CD4-positive, alpha-beta T cell treated with Interleukin-15 for 1 hour (primary cell): ENCODE measurements around the gene EBF4.
"Not testable (repeated sequence)": the region's sequence is repeated elsewhere in the genome, so short reads cannot be mapped to it uniquely, and the experiment has no call there.

Experiments used
- DNase-seq: peaks from one replicate; pipeline ENCODE4 v3.0.0-alpha.2; 2020

Gene EBF4

DNA sequence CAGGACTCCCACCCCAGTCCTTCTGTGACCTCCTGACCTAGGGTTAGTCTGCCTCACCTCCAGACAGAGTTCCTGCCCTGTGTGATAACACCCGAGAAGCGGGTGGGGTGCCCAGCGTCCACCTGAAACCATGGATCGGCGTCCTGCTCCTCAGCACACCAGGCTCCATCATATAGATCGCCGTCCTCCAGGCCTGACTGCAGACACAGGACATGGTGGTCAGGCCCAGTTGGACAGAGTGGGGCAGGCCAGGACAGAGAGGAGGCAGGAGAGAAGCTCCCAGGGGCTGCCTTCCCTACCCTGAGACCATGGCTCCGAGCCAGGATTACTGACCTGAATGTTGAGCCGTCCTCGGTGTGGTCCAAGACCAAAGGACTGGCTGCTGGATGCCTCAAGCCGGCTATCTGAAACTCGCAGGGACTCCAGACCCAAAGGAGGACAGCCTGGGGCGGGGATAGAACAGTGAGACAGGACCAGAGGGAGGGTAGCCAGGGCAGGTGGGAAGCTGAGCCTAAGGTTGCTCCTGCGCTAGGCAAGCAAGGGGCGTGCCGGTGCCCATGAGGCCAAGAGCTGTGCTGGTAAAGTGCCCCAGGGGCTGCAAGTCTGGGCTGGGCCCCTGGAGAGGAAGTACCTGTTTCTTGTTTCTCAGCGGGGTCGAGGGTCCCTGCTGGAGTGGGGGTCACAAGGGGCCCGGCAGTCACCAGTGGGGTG, 105.7 kb downstream of the EBF4 start:
- DNase-seq, result no peak

DNA sequence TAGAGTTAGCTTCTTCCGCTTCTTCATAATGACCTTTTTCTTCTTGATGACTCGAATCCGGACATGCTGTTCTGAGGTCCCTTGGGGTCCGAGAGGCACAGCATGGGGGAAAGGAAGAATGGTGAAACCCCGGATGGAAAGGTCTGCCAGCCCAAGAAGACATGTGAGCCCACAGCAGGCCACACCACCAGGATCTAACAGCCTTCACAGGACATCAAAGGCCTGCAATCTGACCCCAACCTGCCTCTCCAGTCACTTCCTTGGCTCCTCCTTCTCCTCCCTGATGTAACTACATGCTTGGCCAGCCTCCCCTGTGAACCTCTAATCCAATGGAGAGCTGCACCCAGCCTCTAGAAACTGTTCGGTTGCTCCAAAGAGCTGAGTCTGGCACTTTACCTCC, 106.2 kb downstream of the EBF4 start:
- no peak for DNase-seq

DNA sequence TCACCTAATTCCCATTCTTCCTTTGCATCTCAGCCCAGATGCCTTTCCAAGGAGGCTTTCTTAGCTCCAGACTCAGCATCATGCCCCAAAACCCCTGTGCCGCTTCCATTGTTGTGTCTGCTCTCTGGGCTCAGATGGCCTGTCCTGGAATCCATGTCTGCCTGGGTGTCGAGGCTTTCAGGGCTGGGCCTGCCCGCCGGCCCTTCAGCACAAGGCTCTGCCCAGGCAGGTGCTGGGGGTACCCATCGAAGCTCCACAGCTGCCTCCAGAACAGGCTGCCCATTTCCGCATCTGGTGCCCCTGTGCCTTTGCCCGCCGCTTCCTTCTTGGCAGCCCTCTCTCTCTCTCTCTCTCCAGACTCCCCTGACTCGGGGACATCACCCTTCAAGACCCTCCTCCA, 106.7 kb downstream of the EBF4 start:
- no peak for DNase-seq

DNA sequence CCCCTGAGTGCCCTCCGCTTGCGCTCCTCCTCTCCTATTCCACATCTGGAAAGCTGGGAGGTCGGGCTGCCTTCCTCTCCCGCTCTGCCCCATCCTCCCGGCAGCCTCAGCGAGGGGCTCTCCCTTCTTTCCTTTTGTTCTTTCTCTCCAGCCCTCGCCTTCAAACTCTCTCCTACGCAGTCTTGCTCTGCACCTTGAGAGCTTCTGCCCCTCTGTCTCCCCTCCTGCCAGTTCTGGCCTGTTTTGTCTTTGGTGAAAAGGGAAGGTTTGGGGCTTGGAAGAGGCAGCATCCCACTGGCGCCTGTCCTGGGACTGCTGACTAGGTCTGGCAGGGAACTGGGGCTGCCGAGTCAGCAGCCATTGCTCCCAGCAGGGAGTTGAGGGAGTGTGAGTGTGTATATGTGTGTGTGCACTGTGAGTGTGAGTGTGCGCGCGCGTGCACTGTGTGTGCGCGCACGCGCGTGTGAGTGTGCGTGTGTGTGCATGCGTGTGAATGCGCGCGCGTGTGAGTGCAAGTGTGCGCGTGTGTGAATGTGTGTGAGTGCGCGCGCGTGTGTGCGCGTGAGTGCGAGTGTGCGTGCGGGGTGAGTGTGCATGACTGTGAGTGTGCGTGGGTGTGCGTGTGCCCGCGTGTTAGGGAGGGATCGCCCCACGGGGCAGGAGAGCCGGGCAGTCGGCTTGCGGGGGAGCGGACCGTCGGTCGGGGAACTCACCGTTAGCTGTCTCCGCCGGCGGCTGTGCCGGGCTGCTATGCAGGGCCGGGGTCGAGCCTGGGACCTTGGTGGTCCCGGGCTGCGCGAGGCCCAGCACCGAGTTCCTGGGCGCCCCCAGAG, 107.3 kb downstream of the EBF4 start:
- no peak for DNase-seq

DNA sequence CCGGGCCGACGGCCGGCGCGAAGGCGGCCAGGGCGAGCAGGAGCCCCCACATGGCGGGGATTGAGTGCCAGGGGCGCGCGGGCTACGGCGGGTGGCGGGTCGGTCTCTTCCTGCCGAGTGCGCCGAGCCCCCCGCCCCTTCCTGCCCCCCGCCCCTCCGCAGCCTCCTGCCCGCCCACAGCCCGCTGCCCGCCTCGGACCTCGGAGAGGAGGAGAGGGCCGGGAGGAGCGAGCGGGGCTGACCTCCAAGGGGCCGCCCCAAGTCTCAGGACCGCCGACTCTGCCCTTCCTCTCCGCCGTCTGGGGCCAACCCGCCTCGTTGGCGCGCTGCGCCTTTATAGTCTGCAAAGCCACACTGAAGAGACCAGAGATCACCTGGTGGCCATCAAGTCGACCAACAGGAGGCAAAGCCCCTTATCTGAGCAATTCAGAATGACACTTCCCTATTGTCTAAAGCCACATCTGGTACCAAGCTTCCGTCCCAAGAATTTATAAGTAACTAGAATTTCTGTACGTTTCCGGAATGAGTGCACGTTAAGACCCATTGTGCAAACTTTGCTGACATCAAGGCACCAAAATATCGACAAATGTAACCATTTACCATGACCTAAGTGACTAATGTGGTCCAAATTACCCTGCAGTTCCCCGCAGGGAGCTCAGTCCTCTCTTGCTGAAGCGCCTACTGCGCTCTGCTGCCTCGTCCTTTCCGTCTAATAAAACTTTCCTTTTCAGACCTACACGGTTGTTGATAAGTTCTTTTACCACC, 108.1 kb downstream of the EBF4 start, which contains the start of gene CPXM1:
TSS of gene CPXM1 (minus strand) at position 107 of the 765 bp plus-strand sequence. CDS start at position 52, 55 bp downstream.
- no peak for DNase-seq

DNA sequence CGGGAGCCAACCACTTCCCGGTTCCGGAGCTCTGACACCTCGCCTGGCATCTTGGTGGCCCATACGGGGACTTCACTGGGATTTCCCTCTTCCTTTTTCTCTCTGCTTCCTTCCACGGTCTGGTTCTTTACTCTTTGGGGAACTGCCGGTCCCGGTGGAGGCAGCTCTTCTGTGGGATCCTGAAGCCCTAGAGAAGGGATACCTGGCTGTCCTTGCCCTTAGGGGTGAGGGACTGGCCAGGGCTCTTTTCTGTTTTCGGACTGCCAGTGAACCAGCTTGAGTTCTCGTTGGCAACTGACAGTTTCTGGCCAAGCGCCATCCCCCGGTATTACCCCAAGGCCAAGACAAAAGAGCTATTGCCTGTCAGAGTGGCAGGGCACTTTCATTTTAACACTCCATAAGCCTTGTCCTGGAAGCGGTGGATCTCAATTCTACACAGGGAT, 108.7 kb downstream of the EBF4 start:
- no peak for DNase-seq

DNA sequence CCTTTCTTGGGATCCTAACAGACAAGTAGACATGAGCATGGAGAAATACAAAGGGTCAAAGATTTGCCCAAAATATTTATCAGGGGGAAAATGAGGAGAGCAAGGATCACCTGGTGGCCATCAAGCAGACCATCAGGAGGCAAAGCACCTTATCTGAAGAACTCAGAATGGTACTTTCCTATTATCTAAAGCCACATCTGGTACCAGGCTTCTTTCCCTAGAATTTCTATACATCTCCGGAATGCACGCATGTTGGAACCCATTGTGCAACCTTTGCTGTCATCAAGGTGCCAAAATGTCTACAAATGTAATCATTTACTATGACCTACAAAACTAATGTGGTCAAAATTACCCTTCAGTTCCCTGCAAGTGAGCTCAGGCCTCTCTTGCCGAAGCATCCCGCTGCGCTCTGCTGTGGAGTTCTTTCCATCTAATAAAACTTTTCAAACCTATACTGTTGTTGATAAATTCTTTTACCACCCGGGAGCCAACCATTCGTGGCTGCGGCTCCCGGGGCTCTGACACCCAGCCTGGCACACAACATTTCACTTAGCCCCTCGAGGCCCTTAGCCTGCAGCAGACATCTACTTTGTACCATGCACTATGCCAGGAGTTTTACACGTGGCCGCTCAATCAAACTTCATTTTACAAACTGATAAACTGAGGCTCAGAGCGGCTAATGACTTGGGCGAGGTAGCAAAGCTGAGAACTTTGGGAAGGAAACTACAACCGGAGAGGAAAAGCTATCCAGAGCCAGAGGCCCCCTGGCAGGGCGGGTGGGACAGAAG, 111.7 kb downstream of the EBF4 start:
- no peak for DNase-seq

DNA sequence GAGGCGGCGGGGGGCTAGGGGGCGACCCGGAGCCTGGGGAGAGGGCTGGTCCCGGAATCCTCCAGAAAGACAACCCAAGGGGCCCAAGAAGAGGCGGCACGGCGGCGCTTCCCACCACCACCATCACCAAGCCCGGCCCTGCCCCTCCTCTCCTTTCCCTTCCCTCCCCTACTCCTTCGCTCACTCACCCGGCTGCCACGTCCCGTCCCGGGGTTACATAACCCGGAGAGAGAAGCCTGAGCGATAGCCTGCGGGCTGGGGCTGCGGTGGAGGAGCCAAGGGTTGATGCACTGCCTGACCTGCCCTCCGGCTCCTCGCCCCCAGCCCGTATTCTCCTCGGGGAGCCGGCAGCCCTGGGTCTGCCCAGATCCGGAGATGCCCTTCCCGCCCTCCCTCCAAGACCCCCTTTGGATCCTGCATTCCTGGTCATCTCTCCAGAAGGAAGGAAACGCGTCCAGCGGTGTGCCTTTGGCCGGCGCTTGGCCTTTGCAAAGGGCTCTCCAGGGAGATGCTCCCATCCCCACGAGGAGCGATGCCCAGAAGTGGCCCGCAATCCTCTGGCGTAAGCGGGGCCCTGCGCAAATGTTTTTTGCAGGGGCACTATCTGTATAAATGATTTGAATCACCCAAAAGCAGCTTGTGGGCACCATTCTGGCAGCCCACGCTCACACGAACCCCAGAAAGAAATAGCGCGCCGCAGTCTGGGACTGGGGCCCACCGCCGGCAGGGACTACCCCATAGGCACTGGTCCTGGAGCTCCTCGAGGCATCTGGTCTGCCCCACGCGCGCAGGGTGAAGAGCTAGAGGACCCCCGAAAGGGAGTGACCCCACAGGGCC, 112.5 kb downstream of the EBF4 start:
- DNase-seq, result no peak

DNA sequence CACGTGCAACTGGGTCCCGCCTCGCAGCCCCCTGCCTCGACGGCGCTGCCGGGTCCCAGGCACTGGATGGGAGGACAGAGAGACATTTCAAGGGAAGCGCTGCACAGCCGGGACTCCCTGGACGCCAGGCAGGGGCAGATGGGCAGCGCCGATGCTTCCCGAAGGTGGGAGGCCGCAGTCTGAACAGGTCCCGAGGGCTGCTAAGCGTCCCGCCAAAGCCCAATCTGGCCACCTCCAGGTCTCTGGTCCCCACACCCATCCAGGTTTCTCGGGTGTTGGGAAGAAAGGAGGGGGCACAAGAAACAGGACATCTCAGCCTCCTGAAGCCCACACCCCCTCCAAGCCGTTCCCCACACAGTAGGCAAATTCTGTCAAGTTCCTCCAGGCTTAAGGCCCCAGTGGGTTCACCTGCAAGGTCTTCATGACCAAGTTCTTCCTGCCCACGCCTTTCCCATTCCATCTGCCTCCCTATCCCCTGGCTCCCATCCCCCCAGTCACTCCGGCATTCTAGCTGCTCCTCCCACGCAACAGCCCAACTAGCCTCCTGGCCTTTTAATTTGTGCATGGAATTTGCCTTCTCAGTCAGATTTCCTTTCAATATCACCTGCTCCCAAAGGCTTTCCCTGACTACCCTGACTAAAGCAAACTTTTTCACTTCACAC, 113.2 kb downstream of the EBF4 start:
- no peak for DNase-seq

DNA sequence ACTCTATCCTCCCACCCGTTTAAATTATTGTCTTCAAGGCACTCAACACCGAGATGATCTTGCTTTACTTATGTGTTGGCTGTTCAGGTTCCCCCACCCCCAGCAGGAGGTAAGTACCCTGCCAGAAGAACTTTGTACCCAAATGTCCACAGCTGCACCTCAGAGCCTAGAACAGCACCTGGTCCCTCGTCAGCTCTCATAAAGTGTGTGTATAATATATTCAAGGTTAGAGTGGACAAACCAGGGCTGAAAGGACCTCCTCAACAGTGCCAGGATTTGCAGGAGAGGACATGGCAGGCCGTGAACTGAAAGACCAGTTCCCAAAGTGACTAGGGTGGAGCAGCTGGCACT, 113.7 kb downstream of the EBF4 start:
- DNase-seq, result no peak

DNA sequence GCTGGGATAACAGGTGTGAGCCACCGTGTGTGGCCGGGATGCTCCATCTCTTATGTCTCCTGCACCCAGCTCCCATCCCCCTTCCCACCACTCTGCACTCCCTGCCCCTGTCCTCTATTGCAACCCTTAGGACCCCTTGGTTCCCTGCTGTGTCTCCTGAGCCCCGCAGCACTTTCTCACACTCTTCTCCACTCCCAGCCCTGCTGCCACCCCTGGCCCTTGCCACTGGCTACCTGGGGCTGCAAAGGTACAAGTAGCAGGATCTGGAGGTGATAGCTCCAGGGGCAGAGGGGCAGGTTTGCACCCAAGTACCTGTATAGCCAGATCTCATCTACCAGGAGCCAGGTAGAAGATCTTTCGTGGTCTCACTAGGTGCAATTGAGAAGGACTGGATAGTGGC, 114.4 kb downstream of the EBF4 start:
- DNase-seq, result no peak

DNA sequence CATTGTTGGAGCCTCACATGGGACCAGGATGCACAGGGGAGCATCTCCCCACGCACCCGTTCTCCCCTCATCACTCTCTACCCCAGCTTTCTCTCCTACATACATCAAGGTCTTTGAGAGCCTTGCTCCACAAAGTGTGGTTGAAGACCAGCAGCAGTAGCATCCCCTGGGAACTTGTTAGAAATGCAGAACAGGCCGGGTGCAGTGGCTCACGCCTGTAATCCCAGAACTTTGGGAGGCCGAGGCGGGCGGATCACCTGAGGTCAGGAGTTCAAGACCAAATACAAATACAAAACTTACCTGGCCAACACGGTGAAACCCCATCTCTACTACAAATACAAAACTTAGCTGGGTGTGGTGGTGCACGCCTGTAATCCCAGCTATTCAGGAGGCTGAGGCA, 115.3 kb downstream of the EBF4 start:
- not testable (repeated sequence) for DNase-seq

DNA sequence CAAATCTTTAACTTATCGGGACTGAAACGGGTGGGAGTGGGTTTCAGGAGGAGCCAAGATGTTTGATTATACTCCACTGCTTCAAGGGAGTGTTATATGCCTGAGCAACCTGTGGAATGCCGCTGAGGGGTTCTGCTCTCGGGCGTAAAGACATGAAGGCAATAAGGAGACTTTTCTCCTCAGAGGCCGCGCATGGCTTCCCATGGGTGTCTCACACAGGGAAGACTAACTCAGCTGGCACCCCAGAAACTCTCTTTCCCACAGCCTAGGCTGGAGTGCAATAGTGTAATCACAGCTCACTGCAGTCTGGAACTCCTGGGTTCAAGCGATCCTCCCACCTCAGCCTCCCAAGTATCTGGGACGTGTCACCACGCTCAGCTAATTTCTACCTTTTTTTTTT, 117.1 kb downstream of the EBF4 start:
- no peak for DNase-seq
